Mesenchymal stem cell (in vitro differentiated cells and primary cell): ENCODE data around the gene ZSWIM5.

Experiments used
- DNase-seq: peaks from one replicate; pipeline ENCODE4 v3.0.0-alpha.2; 2013
- H2AFZ ChIP-seq: one replicate; pipeline ENCODE4 v1.6.1; 2013; ENCODE audit warnings: low read depth, mild to moderate bottlenecking, control low read depth, inconsistent platforms, low read length, moderate library complexity
- H2AK5ac ChIP-seq: 2 replicates; pipeline ENCODE4 v1.6.1; 2013; ENCODE audit warnings: low read length, moderate library complexity, mild to moderate bottlenecking, inconsistent platforms; ENCODE audit not compliant: severe bottlenecking
- H2BK120ac ChIP-seq: one replicate; pipeline ENCODE4 v1.6.1; 2013; ENCODE audit warnings: low read depth, mild to moderate bottlenecking, inconsistent platforms, low read length, moderate library complexity
- H2BK12ac ChIP-seq, 2 experiments: one replicate each; pipeline ENCODE4 v1.6.1; 2013; ENCODE audit warnings: inconsistent platforms in 2 of 2, low read length in 2 of 2, mild to moderate bottlenecking in 2 of 2, moderate library complexity in 2 of 2, control low read depth in 1 of 2
- H2BK15ac ChIP-seq: one replicate; pipeline ENCODE4 v1.6.1; 2013; ENCODE audit warnings: mild to moderate bottlenecking, low read depth, inconsistent platforms; ENCODE audit not compliant: poor library complexity, severe bottlenecking
- H2BK5ac ChIP-seq: 2 replicates; pipeline ENCODE4 v1.6.1; 2013; ENCODE audit warnings: low read depth, mild to moderate bottlenecking, low read length, control low read depth, inconsistent platforms; ENCODE audit not compliant: poor library complexity, severe bottlenecking
- H3K14ac ChIP-seq, 2 experiments: one replicate each; pipeline ENCODE4 v1.6.1; 2013; ENCODE audit warnings: inconsistent platforms in 2 of 2, low read length in 2 of 2, control low read depth in 1 of 2, mild to moderate bottlenecking in 1 of 2, moderate library complexity in 1 of 2
- H3K18ac ChIP-seq, 2 experiments: one replicate each; pipeline ENCODE4 v1.6.1; 2013; ENCODE audit warnings: inconsistent platforms in 2 of 2, low read length in 2 of 2, control low read depth in 1 of 2, low read depth in 1 of 2, mild to moderate bottlenecking in 1 of 2
- H3K23ac ChIP-seq, 2 experiments: one replicate each; pipeline ENCODE4 v1.6.1; 2013; ENCODE audit warnings: inconsistent platforms in 2 of 2, low read length in 2 of 2, mild to moderate bottlenecking in 2 of 2, moderate library complexity in 2 of 2, control low read depth in 1 of 2
- H3K27ac ChIP-seq: 2 replicates; pipeline ENCODE4 v1.5.1; 2013; ENCODE audit warnings: mild to moderate bottlenecking, moderate library complexity, low read length, control low read depth, inconsistent platforms; ENCODE audit not compliant: poor library complexity, severe bottlenecking
- H3K27me3 ChIP-seq, 2 experiments: 2 replicates each; pipeline versions ENCODE4 v1.6.1 to v1.7.0; 2013; ENCODE audit warnings: low read length in 2 of 2, mild to moderate bottlenecking in 2 of 2, moderate library complexity in 2 of 2, control low read depth in 1 of 2, inconsistent platforms in 1 of 2; ENCODE audit not compliant: control insufficient read depth in 1 of 2, insufficient read depth in 1 of 2
- H3K36me3 ChIP-seq, 2 experiments: 2 replicates each; pipeline versions ENCODE4 v1.6.1 to v1.7.0; 2013; ENCODE audit warnings: low read length in 2 of 2, control low read depth in 1 of 2, inconsistent platforms in 1 of 2, low read depth in 1 of 2, mild to moderate bottlenecking in 1 of 2; ENCODE audit not compliant: insufficient read depth in 2 of 2, control insufficient read depth in 1 of 2
- H3K4ac ChIP-seq, 2 experiments: one replicate each; pipeline ENCODE4 v1.6.1; 2013; ENCODE audit warnings: inconsistent platforms in 2 of 2, low read length in 2 of 2, mild to moderate bottlenecking in 2 of 2, moderate library complexity in 2 of 2, control low read depth in 1 of 2, low read depth in 1 of 2
- H3K4me1 ChIP-seq: 2 replicates; pipeline ENCODE4 v1.6.1; 2013; ENCODE audit warnings: low read depth, low read length, control low read depth; ENCODE audit not compliant: control insufficient read depth, insufficient read depth
- H3K4me2 ChIP-seq: 2 replicates; pipeline ENCODE4 v1.6.1; 2013; ENCODE audit warnings: low read length, mild to moderate bottlenecking, inconsistent platforms; ENCODE audit not compliant: poor library complexity, severe bottlenecking
- H3K4me3 ChIP-seq, 2 experiments: 2 replicates each; pipeline versions ENCODE4 v1.5.1 to v1.7.0; 2013; ENCODE audit warnings: low read length in 2 of 2, mild to moderate bottlenecking in 2 of 2, control low read depth in 1 of 2, low read depth in 1 of 2; ENCODE audit not compliant: insufficient read depth in 1 of 2
- H3K79me1 ChIP-seq: replicated peaks from 2 replicates; pipeline ENCODE4 v1.6.1; 2013; ENCODE audit warnings: mild to moderate bottlenecking, control low read depth, low read length, inconsistent platforms; ENCODE audit not compliant: poor library complexity, severe bottlenecking
- H3K9ac ChIP-seq: 2 replicates; pipeline ENCODE4 v1.7.0; 2013; ENCODE audit warnings: mild to moderate bottlenecking, low read length, moderate library complexity
- H3K9me3 ChIP-seq: 2 replicates; pipeline ENCODE4 v1.7.0; 2013; ENCODE audit warnings: mild to moderate bottlenecking, low read length; ENCODE audit not compliant: control insufficient read depth
- H4K8ac ChIP-seq: one replicate; pipeline ENCODE4 v1.6.1; 2013; ENCODE audit warnings: inconsistent platforms, mild to moderate bottlenecking, low read length, moderate library complexity
- H4K91ac ChIP-seq: one replicate; pipeline ENCODE4 v1.6.1; 2013; ENCODE audit warnings: mild to moderate bottlenecking, low read length, inconsistent platforms
- WGBS: methylation state at CpG from one replicate; pipeline ENCODE4 v1.1.7; 2013; ENCODE audit warnings: mixed read lengths; 5-methylcytosine and 5-hydroxymethylcytosine counted together

ZSWIM5 gene

GRCh38 chr1:45012639-45013278 is 193.6 kb downstream of the ZSWIM5 start:
- H2AK5ac ChIP-seq = no peak overlapping the region
- peaks cover 35% of the 10 kb centered on the region for H3K79me1 ChIP-seq
- H4K8ac ChIP-seq = peak overlapping the region; percentile 38
- H4K91ac ChIP-seq = no peak overlapping the region
- H3K9me3 ChIP-seq = no peaks in the 10 kb centered on the region
- H3K23ac ChIP-seq = no peak overlapping the region
- WGBS = 7% methylated on average over 16 of the region's 21 CpGs
- H3K18ac ChIP-seq = peak overlapping the region; percentile 41 to 56
- H3K14ac ChIP-seq = no peak overlapping the region
- peak overlapping the region; percentile 19 for H2BK120ac ChIP-seq
- H3K4me2 ChIP-seq = peak overlapping the region; percentile 79
- H2BK5ac ChIP-seq = no peak overlapping the region
- no peak overlapping the region for H2BK12ac ChIP-seq
- peak overlapping the region; percentile 72 for H2AFZ ChIP-seq
- H3K27me3 ChIP-seq = no peaks in the 10 kb centered on the region
- H3K4me1 ChIP-seq = peaks cover 28% of the 10 kb centered on the region
- H3K27ac ChIP-seq = peak overlapping the region; percentile 82
- H3K4ac ChIP-seq = peak overlapping the region in 1 of 2 experiments; percentile 61
- peak overlapping the region; percentile 53 to 90 for H3K4me3 ChIP-seq
- H3K36me3 ChIP-seq = peaks cover 36 to 49% of the 10 kb centered on the region in 2 experiments
- peak overlapping the region; percentile 98 for H3K9ac ChIP-seq
- no peak overlapping the region for H2BK15ac ChIP-seq
- DNase-seq = peak; percentile 69

- peak within 1 kb of the TSS; percentile 92 for H4K8ac ChIP-seq
- no peak within 1 kb of the TSS for H2BK15ac ChIP-seq
- peak within 1 kb of the TSS; percentile 47 to 51 for H2BK12ac ChIP-seq
- H3K4me2 ChIP-seq = peak within 1 kb of the TSS; percentile 79
- H2BK5ac ChIP-seq = no peak within 1 kb of the TSS
- peaks cover 37% of the 10 kb centered on the region for H3K79me1 ChIP-seq
- no peaks in the 10 kb centered on the region for H3K27me3 ChIP-seq
- no peak within 1 kb of the TSS for H3K23ac ChIP-seq
- peak within 1 kb of the TSS; percentile 58 to 77 for H3K18ac ChIP-seq
- no peak within 1 kb of the TSS for H2AK5ac ChIP-seq
- peak within 1 kb of the TSS; percentile 95 for H2AFZ ChIP-seq
- H3K4ac ChIP-seq = peak within 1 kb of the TSS in 1 of 2 experiments; percentile 84
- no peaks in the 10 kb centered on the region for H3K9me3 ChIP-seq
- H3K4me3 ChIP-seq = peak within 1 kb of the TSS; percentile 90 to 93
- WGBS = 11% methylated on average over 19 of the region's 21 CpGs
- H3K9ac ChIP-seq = peak within 1 kb of the TSS; percentile 98
- peak within 1 kb of the TSS; percentile 64 for H4K91ac ChIP-seq
- H3K36me3 ChIP-seq = peaks cover 44 to 56% of the 10 kb centered on the region in 2 experiments
- H3K4me1 ChIP-seq = peaks cover 28% of the 10 kb centered on the region
- H2BK120ac ChIP-seq = peak within 1 kb of the TSS; percentile 19
- peak within 1 kb of the TSS in 1 of 2 experiments; percentile 81 for H3K14ac ChIP-seq
- peak; percentile 97 for DNase-seq
- H3K27ac ChIP-seq = peak within 1 kb of the TSS; percentile 82
Measured at GRCh38 chr1:45011837-45012638, 194.4 kb downstream of the ZSWIM5 start, which contains the start of gene UROD. Gene UROD (plus strand): TSS chr1:45012254. CDS start chr1:45012266, 12 bp downstream.

GRCh38 chr1:45010855-45011811 is 195.3 kb downstream of the ZSWIM5 start, which contains the start of gene HECTD3:
Gene HECTD3 (minus strand): TSS chr1:45011324. CDS start chr1:45011257, 67 bp downstream.
- Histone ChIP-seq H3K9ac (peak within 1 kb of the TSS; percentile 98), H2BK5ac (no peak within 1 kb of the TSS), H3K27ac (peak within 1 kb of the TSS; percentile 82), H3K4me1 (peaks cover 28% of the 10 kb centered on the region), H3K79me1 (peaks cover 42% of the 10 kb centered on the region), H4K91ac (peak within 1 kb of the TSS; percentile 64), H2AFZ (peak within 1 kb of the TSS; percentile 95), H3K27me3 (no peaks in the 10 kb centered on the region), H4K8ac (peak within 1 kb of the TSS; percentile 92), H3K4ac (peak within 1 kb of the TSS in 1 of 2 experiments; percentile 84), H3K14ac (peak within 1 kb of the TSS in 1 of 2 experiments; percentile 81), H2BK120ac (peak within 1 kb of the TSS; percentile 19), H3K36me3 (peaks cover 53 to 62% of the 10 kb centered on the region in 2 experiments), H3K9me3 (no peaks in the 10 kb centered on the region), H3K4me3 (peak within 1 kb of the TSS; percentile 90 to 93), H2BK15ac (no peak within 1 kb of the TSS), H2AK5ac (no peak within 1 kb of the TSS), H3K4me2 (peak within 1 kb of the TSS; percentile 79), H2BK12ac (peak within 1 kb of the TSS; percentile 47 to 51), H3K18ac (peak within 1 kb of the TSS; percentile 58 to 77), H3K23ac (peak within 1 kb of the TSS in 1 of 2 experiments; percentile 67)
- WGBS = 2% methylated on average over 57 of the region's 62 CpGs
- peak; percentile 83 for DNase-seq
